Choroid plexus epithelial cell (primary cell): ENCODE measurements around the gene AFAP1.
A peak's percentile ranks its signal among the peaks of the same experiment; 100 is the strongest.

Experiments used
- DNase-seq: peaks from one replicate; pipeline ENCODE4 v3.0.0-alpha.2; 2010; ENCODE audit warnings: low read depth
- H3K4me3 ChIP-seq: 2 replicates; pipeline ENCODE4 v1.5.1; 2011; ENCODE audit warnings: low read depth, mild to moderate bottlenecking, control low read depth, low read length, moderate library complexity
- CTCF ChIP-seq: conservative IDR thresholded peaks from 2 replicates; pipeline ENCODE4 v1.5.1; 2011; ENCODE audit warnings: low read depth, mild to moderate bottlenecking, control low read depth, inconsistent platforms, low read length, moderate library complexity

The AFAP1 gene

GRCh38 chr4:7892212-7893019 lies 47.2 kb downstream of the AFAP1 start:
- DNase-seq, result peak; percentile 96
- no peak overlapping the region for H3K4me3 ChIP-seq
- TF ChIP-seq CTCF, result no peak

GRCh38 chr4:7890635-7891393 lies 48.8 kb downstream of the AFAP1 start:
- H3K4me3 ChIP-seq, result no peak overlapping the region
- no peak for TF ChIP-seq CTCF
- peak; percentile 71 for DNase-seq

- no peak for TF ChIP-seq CTCF
- no peak for DNase-seq
- H3K4me3 ChIP-seq, result no peak overlapping the region
Observed at GRCh38 chr4:7887436-7887835, 52.2 kb downstream of the AFAP1 start.

- DNase-seq, result peak; percentile 48
- no peak for TF ChIP-seq CTCF
- H3K4me3 ChIP-seq, result no peak overlapping the region
Observed at GRCh38 chr4:7886007-7886973, 53.4 kb downstream of the AFAP1 start.

GRCh38 chr4:7885216-7886006 lies 54.2 kb downstream of the AFAP1 start:
- no peak for DNase-seq
- H3K4me3 ChIP-seq, result no peak overlapping the region
- no peak for TF ChIP-seq CTCF

- no peak for DNase-seq
- no peak for TF ChIP-seq CTCF
- no peak overlapping the region for H3K4me3 ChIP-seq
Observed at GRCh38 chr4:7880683-7881082, 59.0 kb downstream of the AFAP1 start.
